ENCODE data around the gene ANGPTL1. TPM values are rescaled to one million over a fixed set of nuclear protein-coding genes. Genes with fewer than 3 reads are reported as not detected.

The ANGPTL1 gene, protein sequence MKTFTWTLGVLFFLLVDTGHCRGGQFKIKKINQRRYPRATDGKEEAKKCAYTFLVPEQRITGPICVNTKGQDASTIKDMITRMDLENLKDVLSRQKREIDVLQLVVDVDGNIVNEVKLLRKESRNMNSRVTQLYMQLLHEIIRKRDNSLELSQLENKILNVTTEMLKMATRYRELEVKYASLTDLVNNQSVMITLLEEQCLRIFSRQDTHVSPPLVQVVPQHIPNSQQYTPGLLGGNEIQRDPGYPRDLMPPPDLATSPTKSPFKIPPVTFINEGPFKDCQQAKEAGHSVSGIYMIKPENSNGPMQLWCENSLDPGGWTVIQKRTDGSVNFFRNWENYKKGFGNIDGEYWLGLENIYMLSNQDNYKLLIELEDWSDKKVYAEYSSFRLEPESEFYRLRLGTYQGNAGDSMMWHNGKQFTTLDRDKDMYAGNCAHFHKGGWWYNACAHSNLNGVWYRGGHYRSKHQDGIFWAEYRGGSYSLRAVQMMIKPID
- total RNA-seq: 10 to 100 TPM in 1 of 2 donors, under 1 TPM in 1; 0.93 to 11.2 TPM
- 1 to 10 TPM; 2.6 to 5.5 TPM for polyA plus RNA-seq

DNA sequence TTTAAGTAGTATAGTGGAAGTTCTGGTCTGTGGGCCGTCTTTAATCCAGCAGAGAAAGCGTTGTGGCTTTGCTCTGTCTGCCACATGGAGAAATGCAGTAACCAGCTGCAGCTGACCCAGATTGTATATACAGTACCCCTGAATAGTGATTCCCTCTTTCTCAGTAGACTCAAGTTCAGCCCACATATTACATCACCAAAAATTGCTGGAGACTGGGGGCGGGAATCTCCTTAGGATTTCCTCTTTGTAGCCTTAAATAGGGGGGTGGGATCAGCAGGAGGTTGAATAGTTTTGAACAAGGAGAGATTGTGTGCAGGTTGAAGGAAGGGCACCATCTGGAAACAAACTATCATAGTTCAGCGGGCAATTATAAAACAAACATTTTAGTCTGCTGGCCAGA lies at the start of gene ANGPTL1:
Gene ANGPTL1 (minus strand): TSS at position 134 of the 400 bp plus-strand sequence. CDS start 5,301 bp downstream, outside the sequence.
- H3K4me1 ChIP-seq (ENCODE audit: control insufficient read depth in 4 of 4, insufficient read depth in 4 of 4, low read length in 3 of 4): peaks cover 3 to 25% (median 19%) of the 10 kb centered on the region in 4 donors
- peak within 1 kb of the TSS; percentile 71 to 82 for H3K9ac ChIP-seq (ENCODE audit: low read depth in 1 of 2, low read length in 2 of 2)
- TF ChIP-seq FOXA2 (IDR thresholded peaks at IDR 0.05): no peak
- peak in 1 of 2 donors; percentile 11 for TF ChIP-seq JUND (IDR thresholded peaks at IDR 0.05)
- DNase-seq (ENCODE audit: low spot score): no peak
- H3K27me3 ChIP-seq (ENCODE audit: control insufficient read depth in 4 of 4, insufficient read depth in 4 of 4, low read length in 3 of 4): no peaks in the 10 kb centered on the region
- peak within 1 kb of the TSS; percentile 75 to 77 for H3K27ac ChIP-seq (ENCODE audit: low read depth in 1 of 2, low read length in 2 of 2)
- peak within 1 kb of the TSS in 2 of 3 donors; percentile 41 to 51 for H3K4me3 ChIP-seq (ENCODE audit: low read depth in 1 of 3, low read length in 3 of 3)
- no peaks in the 10 kb centered on the region for H3K9me3 ChIP-seq (ENCODE audit: control insufficient read depth in 4 of 4, low read length in 3 of 4)
- WGBS: 26% methylated on average over 4 of the region's 4 CpGs
- no peaks in the 10 kb centered on the region for H3K36me3 ChIP-seq (ENCODE audit: control insufficient read depth in 4 of 4, insufficient read depth in 3 of 4, low read depth in 1 of 4, low read length in 3 of 4)

DNA sequence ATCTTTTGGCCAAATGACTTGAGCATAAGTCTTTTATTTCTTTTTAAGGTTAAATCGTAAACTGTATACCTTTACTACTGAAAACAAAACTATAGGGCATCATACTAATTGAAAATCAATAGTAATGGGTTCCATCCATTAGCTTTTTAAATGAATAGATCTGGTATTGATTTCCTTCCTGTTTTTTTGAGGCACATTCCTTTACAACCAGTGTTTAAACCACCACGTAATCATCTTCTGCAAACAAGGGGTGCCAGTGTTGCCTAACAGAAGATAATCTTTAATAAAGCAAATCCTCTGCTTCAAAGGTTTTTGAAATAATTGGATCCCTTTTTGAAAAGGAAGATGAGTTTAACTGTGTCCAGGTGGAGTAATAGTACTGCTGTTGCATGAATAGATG lies 48.7 kb upstream of the ANGPTL1 start:
- Histone ChIP-seq H3K4me3 (ENCODE audit: low read depth in 1 of 3, low read length in 3 of 3) (no peak overlapping the region), H3K27ac (ENCODE audit: low read depth in 1 of 2, low read length in 2 of 2) (peak overlapping the region in 1 of 2 donors; percentile 55), H3K9me3 (ENCODE audit: control insufficient read depth in 4 of 4, low read length in 3 of 4) (no peaks in the 10 kb centered on the region), H3K27me3 (ENCODE audit: control insufficient read depth in 4 of 4, insufficient read depth in 4 of 4, low read length in 3 of 4) (no peaks in the 10 kb centered on the region), H3K9ac (ENCODE audit: low read depth in 1 of 2, low read length in 2 of 2) (no peak overlapping the region), H3K4me1 (ENCODE audit: control insufficient read depth in 4 of 4, insufficient read depth in 4 of 4, low read length in 3 of 4) (peaks cover 0 to 31% (median 21%) of the 10 kb centered on the region in 4 donors), H3K36me3 (ENCODE audit: control insufficient read depth in 4 of 4, insufficient read depth in 3 of 4, low read depth in 1 of 4, low read length in 3 of 4) (no peaks in the 10 kb centered on the region)
- DNase-seq (ENCODE audit: low spot score): no peak
- no peak for TF ChIP-seq RAD21 (IDR thresholded peaks at IDR 0.05)
- TF ChIP-seq NR2F2 (IDR thresholded peaks at IDR 0.05): no peak
- no peak for TF ChIP-seq TAF1 (conservative IDR thresholded peaks at IDR 0.05)
- no peak for TF ChIP-seq SP1 (IDR thresholded peaks at IDR 0.05)
- TF ChIP-seq, protein P1, sequence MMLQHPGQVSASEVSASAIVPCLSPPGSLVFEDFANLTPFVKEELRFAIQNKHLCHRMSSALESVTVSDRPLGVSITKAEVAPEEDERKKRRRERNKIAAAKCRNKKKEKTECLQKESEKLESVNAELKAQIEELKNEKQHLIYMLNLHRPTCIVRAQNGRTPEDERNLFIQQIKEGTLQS (IDR thresholded peaks at IDR 0.05): no peak
- no peak for TF ChIP-seq FOXA2 (IDR thresholded peaks at IDR 0.05)
- TF ChIP-seq HNF4G (IDR thresholded peaks at IDR 0.05): no peak
- no peak for TF ChIP-seq RXRA (IDR thresholded peaks at IDR 0.05)
- TF ChIP-seq FOXA1 (IDR thresholded peaks at IDR 0.05): no peak
- no peak for TF ChIP-seq GABPA (IDR thresholded peaks at IDR 0.05 in 1 of 2, conservative IDR thresholded peaks at IDR 0.05 in 1 of 2)
- TF ChIP-seq, protein P2, sequence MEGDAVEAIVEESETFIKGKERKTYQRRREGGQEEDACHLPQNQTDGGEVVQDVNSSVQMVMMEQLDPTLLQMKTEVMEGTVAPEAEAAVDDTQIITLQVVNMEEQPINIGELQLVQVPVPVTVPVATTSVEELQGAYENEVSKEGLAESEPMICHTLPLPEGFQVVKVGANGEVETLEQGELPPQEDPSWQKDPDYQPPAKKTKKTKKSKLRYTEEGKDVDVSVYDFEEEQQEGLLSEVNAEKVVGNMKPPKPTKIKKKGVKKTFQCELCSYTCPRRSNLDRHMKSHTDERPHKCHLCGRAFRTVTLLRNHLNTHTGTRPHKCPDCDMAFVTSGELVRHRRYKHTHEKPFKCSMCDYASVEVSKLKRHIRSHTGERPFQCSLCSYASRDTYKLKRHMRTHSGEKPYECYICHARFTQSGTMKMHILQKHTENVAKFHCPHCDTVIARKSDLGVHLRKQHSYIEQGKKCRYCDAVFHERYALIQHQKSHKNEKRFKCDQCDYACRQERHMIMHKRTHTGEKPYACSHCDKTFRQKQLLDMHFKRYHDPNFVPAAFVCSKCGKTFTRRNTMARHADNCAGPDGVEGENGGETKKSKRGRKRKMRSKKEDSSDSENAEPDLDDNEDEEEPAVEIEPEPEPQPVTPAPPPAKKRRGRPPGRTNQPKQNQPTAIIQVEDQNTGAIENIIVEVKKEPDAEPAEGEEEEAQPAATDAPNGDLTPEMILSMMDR (IDR thresholded peaks at IDR 0.05; ENCODE audit: low read depth, low read length, missing input control): no peak
- TF ChIP-seq JUND (IDR thresholded peaks at IDR 0.05): no peak
- TF ChIP-seq HNF4A (conservative IDR thresholded peaks at IDR 0.05): no peak
- TF ChIP-seq YY1 (IDR thresholded peaks at IDR 0.05): no peak
- TF ChIP-seq, protein P3, sequence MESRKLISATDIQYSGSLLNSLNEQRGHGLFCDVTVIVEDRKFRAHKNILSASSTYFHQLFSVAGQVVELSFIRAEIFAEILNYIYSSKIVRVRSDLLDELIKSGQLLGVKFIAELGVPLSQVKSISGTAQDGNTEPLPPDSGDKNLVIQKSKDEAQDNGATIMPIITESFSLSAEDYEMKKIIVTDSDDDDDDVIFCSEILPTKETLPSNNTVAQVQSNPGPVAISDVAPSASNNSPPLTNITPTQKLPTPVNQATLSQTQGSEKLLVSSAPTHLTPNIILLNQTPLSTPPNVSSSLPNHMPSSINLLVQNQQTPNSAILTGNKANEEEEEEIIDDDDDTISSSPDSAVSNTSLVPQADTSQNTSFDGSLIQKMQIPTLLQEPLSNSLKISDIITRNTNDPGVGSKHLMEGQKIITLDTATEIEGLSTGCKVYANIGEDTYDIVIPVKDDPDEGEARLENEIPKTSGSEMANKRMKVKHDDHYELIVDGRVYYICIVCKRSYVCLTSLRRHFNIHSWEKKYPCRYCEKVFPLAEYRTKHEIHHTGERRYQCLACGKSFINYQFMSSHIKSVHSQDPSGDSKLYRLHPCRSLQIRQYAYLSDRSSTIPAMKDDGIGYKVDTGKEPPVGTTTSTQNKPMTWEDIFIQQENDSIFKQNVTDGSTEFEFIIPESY (IDR thresholded peaks at IDR 0.05): no peak
- no peak for TF ChIP-seq EGR1 (IDR thresholded peaks at IDR 0.05; ENCODE audit: low read depth in 2 of 2)
- TF ChIP-seq, protein P4, sequence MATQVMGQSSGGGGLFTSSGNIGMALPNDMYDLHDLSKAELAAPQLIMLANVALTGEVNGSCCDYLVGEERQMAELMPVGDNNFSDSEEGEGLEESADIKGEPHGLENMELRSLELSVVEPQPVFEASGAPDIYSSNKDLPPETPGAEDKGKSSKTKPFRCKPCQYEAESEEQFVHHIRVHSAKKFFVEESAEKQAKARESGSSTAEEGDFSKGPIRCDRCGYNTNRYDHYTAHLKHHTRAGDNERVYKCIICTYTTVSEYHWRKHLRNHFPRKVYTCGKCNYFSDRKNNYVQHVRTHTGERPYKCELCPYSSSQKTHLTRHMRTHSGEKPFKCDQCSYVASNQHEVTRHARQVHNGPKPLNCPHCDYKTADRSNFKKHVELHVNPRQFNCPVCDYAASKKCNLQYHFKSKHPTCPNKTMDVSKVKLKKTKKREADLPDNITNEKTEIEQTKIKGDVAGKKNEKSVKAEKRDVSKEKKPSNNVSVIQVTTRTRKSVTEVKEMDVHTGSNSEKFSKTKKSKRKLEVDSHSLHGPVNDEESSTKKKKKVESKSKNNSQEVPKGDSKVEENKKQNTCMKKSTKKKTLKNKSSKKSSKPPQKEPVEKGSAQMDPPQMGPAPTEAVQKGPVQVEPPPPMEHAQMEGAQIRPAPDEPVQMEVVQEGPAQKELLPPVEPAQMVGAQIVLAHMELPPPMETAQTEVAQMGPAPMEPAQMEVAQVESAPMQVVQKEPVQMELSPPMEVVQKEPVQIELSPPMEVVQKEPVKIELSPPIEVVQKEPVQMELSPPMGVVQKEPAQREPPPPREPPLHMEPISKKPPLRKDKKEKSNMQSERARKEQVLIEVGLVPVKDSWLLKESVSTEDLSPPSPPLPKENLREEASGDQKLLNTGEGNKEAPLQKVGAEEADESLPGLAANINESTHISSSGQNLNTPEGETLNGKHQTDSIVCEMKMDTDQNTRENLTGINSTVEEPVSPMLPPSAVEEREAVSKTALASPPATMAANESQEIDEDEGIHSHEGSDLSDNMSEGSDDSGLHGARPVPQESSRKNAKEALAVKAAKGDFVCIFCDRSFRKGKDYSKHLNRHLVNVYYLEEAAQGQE (IDR thresholded peaks at IDR 0.05): no peak
- TF ChIP-seq, protein P5, sequence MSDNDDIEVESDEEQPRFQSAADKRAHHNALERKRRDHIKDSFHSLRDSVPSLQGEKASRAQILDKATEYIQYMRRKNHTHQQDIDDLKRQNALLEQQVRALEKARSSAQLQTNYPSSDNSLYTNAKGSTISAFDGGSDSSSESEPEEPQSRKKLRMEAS (IDR thresholded peaks at IDR 0.05): no peak
- 58% methylated on average over 2 of the region's 2 CpGs for WGBS
